Testis (tissue), 3 donors: ENCODE measurements around the gene NTSR2. TPM values are rescaled to one million over a fixed set of nuclear protein-coding genes. Genes with fewer than 3 reads are reported as not detected.

Source experiments
- DNase-seq: peaks from one replicate; pipeline ENCODE4 v3.0.0-alpha.2; 2019
- H3K27ac ChIP-seq, 2 donors: fragments of 200-600 bp; sonication (generic); one replicate each; pipeline ENCODE4 v1.5.1; 2019
- H3K27me3 ChIP-seq: fragments of 200-600 bp; sonication (generic); one replicate; pipeline ENCODE4 v1.5.1; 2019
- H3K36me3 ChIP-seq: fragments of 200-600 bp; sonication (generic); one replicate; pipeline ENCODE4 v1.5.1; 2017; ENCODE audit warnings: low read depth; ENCODE audit errors: missing control alignments
- H3K4me1 ChIP-seq: fragments of 200-600 bp; sonication (generic); one replicate; pipeline ENCODE4 v1.5.1; 2019
- H3K4me3 ChIP-seq, 2 donors: fragments of 200-600 bp; sonication (generic); one replicate each; pipeline ENCODE4 v1.5.1; 2017 to 2019
- H3K9me3 ChIP-seq: fragments of 200-600 bp; sonication (generic); one replicate; pipeline ENCODE4 v1.5.1; 2017
- POLR2A ChIP-seq: fragments of 450-650 bp; IDR thresholded peaks from one replicate; pipeline ENCODE4 v1.6.1; 2017; ENCODE audit warnings: antibody characterized with exemption, mild to moderate bottlenecking, moderate library complexity
- WGBS, 2 donors: methylation state at CpG; one replicate each; pipeline ENCODE4 v1.1.5; 2018; 5-methylcytosine and 5-hydroxymethylcytosine counted together
- intact Hi-C: fragments of 100-400 bp; cut with DNase I; formaldehyde crosslinking; loops from one replicate; pipeline ENCODE4 v1.15.1; 2023; ENCODE audit warnings: low total_unique reads
- polyA plus RNA-seq: library from polyadenylated mRNA; stranded (reverse); fragments of 350-450 nt; fragmentation: Illumina TruSeq; extraction: RNeasy Lipid Tissue Mini Kit (QIAGEN cat#74804); gene quantifications from one replicate; pipeline ENCODE4 v1.2.3, GENCODE V29; 2014; ENCODE audit warnings: low read depth, low replicate concordance; ENCODE audit not compliant: insufficient read depth
- total RNA-seq, 2 donors: library from RNA; depleted of rRNA; stranded (reverse); fragments of >200 nt; gene quantifications; one replicate each; pipeline ENCODE4 v1.2.3, GENCODE V29; 2016
- TF ChIP-seq, protein P1 (sequence below), 3 experiments: fragments of 450-650 bp in 2 of 3; fragments of 200-600 bp in 1 of 3; sonication (generic) in 1 of 3; IDR thresholded peaks; one replicate each; pipeline ENCODE4 v1.5.1; 2016 to 2019; ENCODE audit warnings: antibody characterized with exemption in 3 of 3, mild to moderate bottlenecking in 2 of 3, moderate library complexity in 1 of 3

The NTSR2 gene
- total and polyA plus RNA-seq, 3 donors from 2014 or later = 0.47 to 0.68 TPM; not detected in 1

DNA sequence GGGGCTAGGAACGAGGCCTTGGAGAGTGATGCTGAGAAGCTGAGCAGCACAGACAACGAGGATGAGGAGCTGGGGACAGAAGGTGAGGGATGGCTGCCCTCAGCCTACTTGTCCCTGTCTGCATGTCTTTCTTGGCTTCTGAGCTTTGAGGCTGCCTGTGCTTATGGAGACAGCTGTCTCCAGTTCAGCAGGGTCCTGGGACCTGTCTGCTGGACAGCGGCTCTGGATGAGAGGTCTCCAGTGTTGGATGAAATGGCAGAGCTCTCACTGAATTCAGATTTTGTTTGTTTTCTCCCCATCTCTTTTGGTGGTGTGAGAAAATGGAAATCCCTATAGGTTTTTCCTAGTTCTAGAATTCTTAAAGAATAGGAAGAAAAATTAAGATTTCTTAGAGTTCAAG is 54.8 kb downstream of the NTSR2 start:
- DNase-seq = no peak
- intact Hi-C loops = no loop called here
- H3K36me3 ChIP-seq = no peaks in the 10 kb centered on the region
- no peak overlapping the region for H3K27ac ChIP-seq
- no peaks in the 10 kb centered on the region for H3K27me3 ChIP-seq
- 86 to 93% methylated on average over 3 of the region's 3 CpGs for WGBS, 2 donors
- peaks cover 4% of the 10 kb centered on the region for H3K4me1 ChIP-seq
- no peak for TF ChIP-seq POLR2A
- TF ChIP-seq, protein P1, sequence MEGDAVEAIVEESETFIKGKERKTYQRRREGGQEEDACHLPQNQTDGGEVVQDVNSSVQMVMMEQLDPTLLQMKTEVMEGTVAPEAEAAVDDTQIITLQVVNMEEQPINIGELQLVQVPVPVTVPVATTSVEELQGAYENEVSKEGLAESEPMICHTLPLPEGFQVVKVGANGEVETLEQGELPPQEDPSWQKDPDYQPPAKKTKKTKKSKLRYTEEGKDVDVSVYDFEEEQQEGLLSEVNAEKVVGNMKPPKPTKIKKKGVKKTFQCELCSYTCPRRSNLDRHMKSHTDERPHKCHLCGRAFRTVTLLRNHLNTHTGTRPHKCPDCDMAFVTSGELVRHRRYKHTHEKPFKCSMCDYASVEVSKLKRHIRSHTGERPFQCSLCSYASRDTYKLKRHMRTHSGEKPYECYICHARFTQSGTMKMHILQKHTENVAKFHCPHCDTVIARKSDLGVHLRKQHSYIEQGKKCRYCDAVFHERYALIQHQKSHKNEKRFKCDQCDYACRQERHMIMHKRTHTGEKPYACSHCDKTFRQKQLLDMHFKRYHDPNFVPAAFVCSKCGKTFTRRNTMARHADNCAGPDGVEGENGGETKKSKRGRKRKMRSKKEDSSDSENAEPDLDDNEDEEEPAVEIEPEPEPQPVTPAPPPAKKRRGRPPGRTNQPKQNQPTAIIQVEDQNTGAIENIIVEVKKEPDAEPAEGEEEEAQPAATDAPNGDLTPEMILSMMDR (IDR thresholded peaks at IDR 0.05) = no peak
- no peaks in the 10 kb centered on the region for H3K9me3 ChIP-seq
- H3K4me3 ChIP-seq = no peak overlapping the region

DNA sequence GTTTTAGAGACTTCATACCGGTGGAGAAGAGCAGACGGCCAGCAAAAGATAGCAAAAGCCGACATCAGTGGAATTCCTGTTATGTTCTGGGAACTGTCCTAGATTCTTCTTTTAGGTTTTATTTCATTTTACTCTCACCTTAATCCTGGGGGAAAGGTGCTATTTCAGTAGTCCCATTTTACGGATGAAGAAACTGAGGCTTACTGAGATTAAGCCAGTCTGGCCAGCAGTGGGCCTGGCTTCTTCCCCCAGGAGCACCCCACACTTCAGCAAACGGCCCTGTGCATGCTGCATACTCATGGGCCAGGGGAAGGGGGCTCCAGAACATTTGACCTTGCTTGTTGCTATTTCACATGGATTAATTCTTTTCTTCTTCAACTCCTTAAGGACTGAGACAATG is 56.7 kb downstream of the NTSR2 start:
- 87 to 89% methylated on average over 5 of the region's 5 CpGs for WGBS, 2 donors
- no peak overlapping the region for H3K27ac ChIP-seq
- no peak for DNase-seq
- H3K4me3 ChIP-seq = no peak overlapping the region
- H3K4me1 ChIP-seq = peaks cover 4% of the 10 kb centered on the region
- H3K9me3 ChIP-seq = no peaks in the 10 kb centered on the region
- no peaks in the 10 kb centered on the region for H3K36me3 ChIP-seq
- H3K27me3 ChIP-seq = no peaks in the 10 kb centered on the region
- intact Hi-C loops = no loop called here
- TF ChIP-seq, protein P1 (IDR thresholded peaks at IDR 0.05) = no peak
- TF ChIP-seq POLR2A = no peak

DNA sequence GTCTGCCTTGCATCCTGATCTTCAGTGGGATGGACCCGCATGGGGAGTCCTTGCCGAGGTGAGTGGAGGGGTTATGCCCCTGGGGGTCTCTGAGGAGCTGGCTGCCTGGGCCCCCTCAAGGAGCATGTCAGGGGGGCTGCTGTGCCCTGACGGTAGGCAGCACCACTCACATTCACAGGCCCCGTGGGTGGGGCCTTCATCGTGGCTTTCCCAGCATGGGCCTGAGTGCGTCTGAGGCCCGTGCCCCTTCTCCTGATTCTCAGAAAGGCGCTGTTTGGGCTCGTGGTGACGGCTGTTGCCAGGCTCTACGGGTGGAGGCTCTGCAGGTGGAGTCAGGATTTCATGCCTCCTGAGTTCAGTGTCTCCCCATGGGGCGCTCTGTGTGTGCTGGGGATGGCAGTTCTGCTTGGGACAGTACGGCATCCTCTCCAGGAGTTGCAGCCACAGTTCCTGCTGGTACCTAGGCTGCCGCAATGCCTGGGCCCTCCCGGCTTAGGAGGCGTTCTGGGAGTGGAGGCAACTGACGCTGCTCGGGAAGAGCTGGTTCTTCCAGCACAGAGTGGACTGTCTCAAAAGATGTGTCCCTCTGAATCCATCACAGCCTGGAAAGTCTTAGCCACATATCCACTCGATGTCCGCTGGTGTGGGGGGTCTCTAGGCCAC is 57.3 kb downstream of the NTSR2 start:
- intact Hi-C loops = no loop called here
- no peaks in the 10 kb centered on the region for H3K9me3 ChIP-seq
- H3K27me3 ChIP-seq = no peaks in the 10 kb centered on the region
- no peak overlapping the region for H3K4me3 ChIP-seq
- no peak for TF ChIP-seq POLR2A
- TF ChIP-seq, protein P1 (IDR thresholded peaks at IDR 0.05) = no peak
- H3K36me3 ChIP-seq = no peaks in the 10 kb centered on the region
- peak overlapping the region in 1 of 2 donors; percentile 58 for H3K27ac ChIP-seq
- 90 to 93% methylated on average over 8 to 18 of the region's 20 CpGs for WGBS, 2 donors
- H3K4me1 ChIP-seq = peaks cover 7% of the 10 kb centered on the region
- DNase-seq = no peak

DNA sequence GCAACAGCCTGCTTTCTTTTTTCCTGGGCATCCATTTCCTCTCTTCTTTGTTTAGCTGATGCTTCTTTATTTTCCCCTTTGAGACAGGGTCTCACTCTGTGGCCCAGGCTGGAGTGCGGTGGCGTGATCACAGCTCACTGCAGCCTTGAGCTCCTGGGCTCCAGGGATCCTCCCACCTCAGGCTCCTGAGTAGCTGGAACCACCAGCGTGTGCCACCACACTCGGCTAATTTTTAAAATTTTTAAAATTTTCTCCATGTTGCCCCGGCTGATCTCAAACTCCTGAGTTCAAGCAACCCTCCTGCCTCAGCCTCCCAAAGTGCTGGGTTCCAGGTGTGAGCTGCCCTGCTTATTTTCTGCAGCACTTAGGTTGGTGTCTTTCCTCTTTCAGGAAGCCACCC is 58.7 kb downstream of the NTSR2 start:
- WGBS, 2 donors = 87 to 92% methylated on average over 5 of the region's 5 CpGs
- peak overlapping the region; percentile 59 to 87 for H3K27ac ChIP-seq
- DNase-seq = no peak
- intact Hi-C loops = no loop called here
- H3K9me3 ChIP-seq = no peaks in the 10 kb centered on the region
- no peak for TF ChIP-seq POLR2A
- TF ChIP-seq, protein P1 (IDR thresholded peaks at IDR 0.05) = no peak
- H3K27me3 ChIP-seq = no peaks in the 10 kb centered on the region
- no peak overlapping the region for H3K4me3 ChIP-seq
- H3K36me3 ChIP-seq = no peaks in the 10 kb centered on the region
- peaks cover 8% of the 10 kb centered on the region for H3K4me1 ChIP-seq
